Myocyte (in vitro differentiated cells): ENCODE measurements around the gene TOM1L1. TPM values are rescaled to one million over a fixed set of nuclear protein-coding genes. Genes with fewer than 3 reads are reported as not detected.
A peak's percentile ranks its signal among the peaks of the same experiment; 100 is the strongest.

Source experiments
- DNase-seq: peaks from one replicate; pipeline ENCODE4 v3.0.0-alpha.2; 2012; ENCODE audit warnings: low read depth
- total RNA-seq: library from RNA; depleted of rRNA; stranded (reverse); fragments of >200 nt; gene quantifications from 2 replicates; pipeline ENCODE4 v1.2.3, GENCODE V29; 2014

The TOM1L1 gene
- total RNA-seq, 1 donor from 2014 or later, result 29.1 TPM

DNA sequence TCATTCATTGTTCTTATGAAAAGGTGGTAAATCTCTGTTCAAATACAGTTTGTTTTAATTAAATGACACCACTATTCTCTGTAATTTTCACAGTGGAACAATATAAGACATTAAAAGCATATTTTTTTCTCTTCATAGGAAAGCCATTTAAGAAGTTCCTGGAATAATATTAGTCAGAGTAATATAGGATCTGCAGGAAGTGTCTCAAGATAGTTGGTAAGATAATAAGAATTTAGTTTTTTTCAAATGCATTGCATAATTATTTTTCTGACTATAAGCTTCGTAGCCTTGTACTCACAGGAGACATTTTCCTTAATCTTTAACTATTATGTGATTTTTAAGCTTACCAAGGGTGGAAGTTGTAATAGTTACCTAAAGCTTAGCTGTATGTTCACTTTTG is 84.8 kb downstream of the TOM1L1 start:
- DNase-seq, result no peak

DNA sequence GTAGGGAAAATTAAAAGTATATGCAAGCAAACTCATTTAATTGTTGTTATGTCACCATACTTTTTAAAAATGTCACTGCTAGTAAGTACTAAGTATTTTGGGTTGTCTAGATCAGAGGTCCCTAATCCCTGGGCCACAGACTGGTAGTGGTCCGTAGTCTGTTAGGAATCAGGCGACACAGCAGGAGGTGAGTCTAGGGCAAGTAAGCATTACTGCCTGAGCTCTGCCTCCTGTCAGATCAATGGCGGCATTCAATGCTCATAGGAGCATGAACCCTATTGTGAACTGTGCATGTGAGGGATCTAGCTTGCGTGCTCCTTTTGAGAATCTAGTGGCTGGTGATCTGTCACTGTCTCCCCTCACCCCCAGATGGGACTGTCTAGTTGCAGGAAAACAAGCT is 89.5 kb downstream of the TOM1L1 start:
- no peak for DNase-seq

DNA sequence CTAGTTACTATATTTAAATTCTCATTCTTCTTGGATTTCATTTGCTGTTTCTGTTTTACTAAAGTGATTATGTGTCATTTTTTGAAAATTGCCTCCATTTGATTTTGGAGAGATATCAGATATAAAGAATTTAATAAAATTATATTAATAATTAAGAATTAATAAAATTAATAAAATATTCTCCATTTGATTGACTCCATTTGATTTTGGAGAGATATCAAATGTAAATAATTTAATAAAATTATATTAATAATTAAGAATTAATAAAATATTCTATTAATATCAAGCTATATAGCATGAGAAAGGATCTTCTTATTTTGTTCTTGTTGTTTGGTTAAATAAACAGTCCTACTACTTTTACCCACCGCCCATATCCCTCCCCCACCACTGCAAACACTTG is 90.9 kb downstream of the TOM1L1 start:
- no peak for DNase-seq

DNA sequence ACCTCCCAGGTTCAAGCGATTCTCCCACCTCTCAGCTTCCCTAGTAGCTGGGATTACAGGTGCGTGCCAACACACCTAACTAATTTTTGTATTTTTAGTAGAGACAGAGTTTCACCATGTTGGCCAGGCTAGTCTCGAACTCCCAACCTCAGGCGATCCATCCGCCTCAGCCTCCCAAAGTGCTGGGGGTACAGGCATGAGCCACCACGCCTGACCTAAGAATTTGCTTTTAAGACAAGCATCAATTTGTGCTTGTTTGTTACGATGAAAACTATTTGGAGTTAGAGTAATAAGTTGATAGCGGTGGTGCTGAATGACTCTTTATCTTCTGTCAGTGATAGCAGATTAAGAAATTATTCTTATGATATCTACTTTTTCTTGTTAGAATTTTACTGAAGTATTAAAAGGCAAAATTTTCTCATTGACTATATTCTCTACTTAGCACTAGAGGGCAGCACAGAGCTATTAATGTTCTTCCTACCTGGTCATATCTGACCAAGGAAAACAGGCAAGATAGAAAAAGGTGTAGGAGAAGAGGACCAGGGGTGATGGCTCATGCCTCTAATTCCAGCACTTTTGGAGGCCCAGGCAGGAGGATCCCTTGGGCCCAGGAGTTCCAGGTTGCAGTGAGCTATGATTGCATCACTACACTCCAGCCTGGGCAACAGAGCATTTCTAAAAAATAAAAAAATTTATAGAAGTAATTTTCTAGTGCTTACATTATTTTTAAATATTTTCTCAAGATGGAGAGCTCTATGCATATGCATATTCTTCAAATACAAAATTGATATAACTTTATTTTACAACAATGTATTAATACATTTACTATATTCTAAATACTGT is 92.4 kb downstream of the TOM1L1 start:
- peak; percentile 57 for DNase-seq

DNA sequence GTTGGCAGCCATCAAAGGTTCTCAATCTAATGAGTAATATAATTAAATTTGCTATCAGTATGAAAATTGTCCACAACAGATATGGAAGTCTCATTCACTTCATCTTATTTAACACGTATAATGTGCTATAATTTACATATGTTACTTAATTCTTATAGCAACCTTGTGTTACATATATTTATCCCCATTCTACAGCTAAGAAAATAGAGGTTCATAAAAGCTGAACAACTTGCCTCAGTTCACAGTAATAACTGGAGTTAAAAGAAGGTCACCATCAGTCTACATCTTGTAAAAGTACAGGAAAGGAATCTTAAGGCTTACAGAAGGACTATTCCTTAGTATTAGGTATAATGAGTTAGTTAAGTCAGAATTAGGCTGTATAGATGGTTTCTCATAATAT is 95.8 kb downstream of the TOM1L1 start:
- no peak for DNase-seq

DNA sequence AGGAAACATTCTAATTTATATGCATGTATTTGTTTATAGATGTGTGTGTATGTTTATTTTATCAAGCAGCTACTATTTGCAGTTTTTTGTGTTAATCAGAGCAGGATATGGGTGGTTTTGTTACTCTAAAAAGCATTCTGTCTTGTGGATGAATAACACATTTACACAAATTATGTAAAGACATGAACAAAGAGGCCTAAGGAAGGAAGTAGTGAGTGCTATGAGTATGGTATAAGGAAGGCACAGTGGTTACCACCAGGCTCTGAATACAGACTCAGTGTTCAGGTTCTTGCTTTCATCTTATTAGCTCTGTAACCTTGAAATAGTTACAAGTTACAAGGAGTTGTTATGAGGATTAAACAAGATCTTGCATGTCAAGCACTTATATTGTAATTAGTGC is 101.8 kb downstream of the TOM1L1 start:
- DNase-seq, result no peak

DNA sequence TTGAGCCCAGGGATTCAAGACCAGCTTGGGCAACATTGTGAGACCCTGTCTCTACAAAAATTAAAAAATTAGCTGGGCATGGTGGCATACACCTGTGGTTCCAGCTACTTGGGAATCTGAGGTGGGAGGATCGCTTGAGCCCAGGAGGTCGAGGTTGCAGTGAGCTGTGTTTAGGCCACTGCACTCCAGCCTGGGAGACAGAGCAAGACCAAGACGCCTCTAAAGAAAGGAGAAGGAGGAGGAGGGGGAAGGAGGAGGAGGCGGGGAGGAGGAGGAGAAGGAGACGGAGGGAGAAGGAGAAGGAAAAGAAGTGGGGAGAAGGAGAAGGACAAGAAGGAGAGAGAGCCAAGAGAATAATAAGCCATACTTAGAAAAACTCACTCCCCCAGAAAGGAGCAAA is 103.8 kb downstream of the TOM1L1 start:
- DNase-seq, result no peak

DNA sequence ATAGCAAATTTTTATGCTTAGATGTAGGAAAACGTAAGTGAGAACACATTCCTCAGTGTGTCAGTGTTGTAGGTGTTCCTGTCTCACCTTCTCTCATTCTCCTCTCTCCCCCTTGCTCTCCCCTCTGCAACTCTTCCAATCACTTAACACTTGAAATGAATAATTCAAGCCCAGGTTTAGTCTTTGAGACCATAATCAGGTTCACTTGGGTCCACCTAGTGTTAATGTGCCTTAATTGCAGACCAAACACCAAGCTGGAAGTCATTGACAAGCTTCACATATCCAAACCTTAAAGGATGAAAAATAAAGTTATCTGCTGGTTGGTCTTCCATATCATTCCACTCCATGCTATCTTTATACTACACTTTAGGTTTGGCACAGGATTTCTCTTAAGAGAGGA is 104.9 kb downstream of the TOM1L1 start:
- peak; percentile 32 for DNase-seq

Other genes with a start within 250 kb of the TOM1L1 start
- gene COX11, start 67.8 kb downstream of the TOM1L1 start, total RNA-seq, result 110 and 145 TPM in 2 replicates
- gene STXBP4, start 67.9 kb downstream of the TOM1L1 start, total RNA-seq, result 20.5 and 45.0 TPM in 2 replicates